ENCODE measurements around the gene CHPF.

Gene CHPF

GRCh38 chr2:219533930-219534661, 9.5 kb downstream of the CHPF start:
- DNase-seq (ENCODE audit: low read depth in 2 of 2), result no peak

GRCh38 chr2:219532378-219532649, 11.3 kb downstream of the CHPF start:
- no peak for DNase-seq (ENCODE audit: low read depth in 2 of 2)

- DNase-seq (ENCODE audit: low read depth in 2 of 2), result no peak
Measured at GRCh38 chr2:219531639-219532377, 11.8 kb downstream of the CHPF start.

- DNase-seq (ENCODE audit: low read depth in 2 of 2), result peak; percentile 69 to 77
Measured at GRCh38 chr2:219530048-219530963, 13.3 kb downstream of the CHPF start.

- no peak for DNase-seq (ENCODE audit: low read depth in 2 of 2)
Measured at GRCh38 chr2:219527472-219527871, 16.1 kb downstream of the CHPF start.

GRCh38 chr2:219527076-219527394, 16.6 kb downstream of the CHPF start:
- DNase-seq (ENCODE audit: low read depth in 2 of 2), result no peak

GRCh38 chr2:219526320-219527075, 17.1 kb downstream of the CHPF start:
- no peak for DNase-seq (ENCODE audit: low read depth in 2 of 2)

GRCh38 chr2:219525533-219526232, 17.9 kb downstream of the CHPF start:
- DNase-seq (ENCODE audit: low read depth in 2 of 2), result no peak

GRCh38 chr2:219524817-219525216, 18.8 kb downstream of the CHPF start:
- no peak for DNase-seq (ENCODE audit: low read depth in 2 of 2)

- DNase-seq (ENCODE audit: low read depth in 2 of 2), result no peak
Measured at GRCh38 chr2:219523031-219523671, 20.5 kb downstream of the CHPF start.

- DNase-seq (ENCODE audit: low read depth in 2 of 2), result no peak
Measured at GRCh38 chr2:219522111-219523030, 21.2 kb downstream of the CHPF start.

- DNase-seq (ENCODE audit: low read depth in 2 of 2), result no peak
Measured at GRCh38 chr2:219521066-219521880, 22.3 kb downstream of the CHPF start.

- no peak for DNase-seq (ENCODE audit: low read depth in 2 of 2)
Measured at GRCh38 chr2:219520079-219520478, 23.5 kb downstream of the CHPF start.

GRCh38 chr2:219519526-219519916, 24.1 kb downstream of the CHPF start:
- DNase-seq (ENCODE audit: low read depth in 2 of 2), result no peak

- no peak for DNase-seq (ENCODE audit: low read depth in 2 of 2)
Measured at GRCh38 chr2:219517954-219518778, 25.4 kb downstream of the CHPF start.

- no peak for DNase-seq (ENCODE audit: low read depth in 2 of 2)
Measured at GRCh38 chr2:219516888-219517287, 26.7 kb downstream of the CHPF start.

GRCh38 chr2:219515874-219516629, 27.6 kb downstream of the CHPF start:
- DNase-seq (ENCODE audit: low read depth in 2 of 2), result no peak

Measured in stimulated activated CD8-positive, alpha-beta memory T cell treated with anti-CD3 and anti-CD28 coated beads, Interleukin-2, amount 100 ng/mL, for 1 hour (primary cell).